Mesenteric fat pad (tissue), 1 donor: ENCODE data around the gene CEBPA. TPM values are rescaled to one million over a fixed set of nuclear protein-coding genes. Genes with fewer than 3 reads are reported as not detected.
"Not testable (repeated sequence)": the region's sequence is repeated elsewhere in the genome, so short reads cannot be mapped to it uniquely, and the experiment has no call there.

ENCODE experiments used
- DNase-seq: peaks from one replicate; pipeline ENCODE4 v3.0.0-alpha.2; 2020; ENCODE audit warnings: low spot score
- total RNA-seq: library from RNA; stranded (reverse); fragmentation: NEBNext Ultra II Directional; extraction: Animal tissue kit (Norgen Biotek cat#: 25700); gene quantifications from one replicate; pipeline ENCODE4 v1.2.1, GENCODE V29; 2021
- donor health status: DM: yes; HTN: yes; CAD: no.

CEBPA gene
- total RNA-seq, 1 donor from 2014 or later = 263 TPM

GRCh38 chr19:33325920-33326319 lies 23.6 kb upstream of the CEBPA start:
- no peak for DNase-seq

- no peak for DNase-seq
Observed at GRCh38 chr19:33324628-33325027, 22.3 kb upstream of the CEBPA start.

GRCh38 chr19:33323093-33323820 lies 20.9 kb upstream of the CEBPA start:
- no peak for DNase-seq

- DNase-seq = no peak
Observed at GRCh38 chr19:33320636-33321035, 18.3 kb upstream of the CEBPA start.

GRCh38 chr19:33317991-33318390 lies 15.7 kb upstream of the CEBPA start:
- DNase-seq = not testable (repeated sequence)

GRCh38 chr19:33317517-33317916 lies 15.2 kb upstream of the CEBPA start:
- DNase-seq = no peak

GRCh38 chr19:33316541-33317264 lies 14.4 kb upstream of the CEBPA start:
- no peak for DNase-seq

GRCh38 chr19:33312808-33313207 lies 10.5 kb upstream of the CEBPA start:
- not testable (repeated sequence) for DNase-seq

GRCh38 chr19:33312065-33312464 lies 9.7 kb upstream of the CEBPA start:
- DNase-seq = peak; percentile 30

- no peak for DNase-seq
Observed at GRCh38 chr19:33311326-33311682, 9.0 kb upstream of the CEBPA start.

- DNase-seq = peak; percentile 69
Observed at GRCh38 chr19:33310606-33311325, 8.4 kb upstream of the CEBPA start.

- DNase-seq = peak; percentile 64
Observed at GRCh38 chr19:33309826-33310225, 7.5 kb upstream of the CEBPA start.

- DNase-seq = peak; percentile 35
Observed at GRCh38 chr19:33306853-33307792, 4.8 kb upstream of the CEBPA start.

GRCh38 chr19:33306191-33306590 lies 3.9 kb upstream of the CEBPA start:
- DNase-seq = peak; percentile 28

- DNase-seq = peak; percentile 73
Observed at GRCh38 chr19:33304760-33305647, 2.7 kb upstream of the CEBPA start.

- DNase-seq = peak; percentile 69
Observed at GRCh38 chr19:33304371-33304759, 2.0 kb upstream of the CEBPA start.

- DNase-seq = peak; percentile 91
Observed at GRCh38 chr19:33303791-33304345, 1.5 kb upstream of the CEBPA start.

- DNase-seq = peak; percentile 91
Observed at GRCh38 chr19:33302974-33303790, 848 bp upstream of the CEBPA start.

GRCh38 chr19:33301900-33302174 lies 497 bp downstream of the CEBPA start:
- DNase-seq = no peak
